Aorta (tissue), 5 donors: ENCODE results near the gene CTTNBP2. TPM values are rescaled to one million over a fixed set of nuclear protein-coding genes. Genes with fewer than 3 reads are reported as not detected.

Experiments used
- ATAC-seq: fragments of 200-7000 bp; cut with Tn5 transposase; one replicate; pipeline ENCODE4 v1.9.1; 2022; ENCODE audit warnings: moderate library complexity; ENCODE audit not compliant: low FRiP score
- DNase-seq, 2 donors: peaks; one replicate each; pipeline ENCODE4 v3.0.0-alpha.2; 2020
- H3K27ac ChIP-seq, 2 donors: one replicate each; pipeline ENCODE4 v1.5.1; 2013; ENCODE audit warnings: low read length in 2 of 2, mild to moderate bottlenecking in 2 of 2, moderate library complexity in 2 of 2, control low read depth in 1 of 2, inconsistent platforms in 1 of 2, low read depth in 1 of 2
- H3K27me3 ChIP-seq, 2 donors: one replicate each; pipeline ENCODE4 v1.6.1; 2013; ENCODE audit warnings: control low read depth in 1 of 2, low read length in 1 of 2, mild to moderate bottlenecking in 1 of 2, moderate library complexity in 1 of 2; ENCODE audit not compliant: insufficient read depth in 2 of 2, control insufficient read depth in 1 of 2
- H3K36me3 ChIP-seq, 2 donors: one replicate each; pipeline ENCODE4 v1.6.1; 2013; ENCODE audit warnings: control low read depth in 1 of 2, low read length in 1 of 2, mild to moderate bottlenecking in 1 of 2; ENCODE audit not compliant: insufficient read depth in 2 of 2, control insufficient read depth in 1 of 2
- H3K4me1 ChIP-seq, 2 donors: one replicate each; pipeline ENCODE4 v1.6.1; 2013; ENCODE audit warnings: low read length in 2 of 2, control low read depth in 1 of 2, mild to moderate bottlenecking in 1 of 2, moderate library complexity in 1 of 2; ENCODE audit not compliant: insufficient read depth in 2 of 2, control insufficient read depth in 1 of 2
- H3K4me3 ChIP-seq, 2 donors: one replicate each; pipeline ENCODE4 v1.5.1; 2013; ENCODE audit warnings: low read length in 2 of 2, control low read depth in 1 of 2, mild to moderate bottlenecking in 1 of 2
- H3K9me3 ChIP-seq: one replicate; pipeline ENCODE4 v1.6.1; 2013; ENCODE audit warnings: mild to moderate bottlenecking, low read length; ENCODE audit not compliant: control insufficient read depth
- WGBS, 2 donors: extraction: QIAGEN DNeasy Blood & Tissue Kit; methylation state at CpG; one replicate each; pipeline ENCODE4 v1.1.7; 2013; 5-methylcytosine and 5-hydroxymethylcytosine counted together
- intact Hi-C, 2 donors: fragments of 100-400 bp; cut with DNase I; formaldehyde crosslinking; loops; one replicate each; pipeline versions ENCODE4 v1.14.2 to v1.15.0; 2022
- polyA plus RNA-seq, 2 donors: library from polyadenylated mRNA; stranded (reverse); fragments of 200-250 nt; gene quantifications; one replicate each; pipeline ENCODE4 v1.2.3, GENCODE V29; 2013
- total RNA-seq, 2 donors: library from RNA; stranded (reverse); fragmentation: NEBNext Ultra II Directional; extraction: Animal tissue kit (Norgen Biotek cat#: 25700); gene quantifications; one replicate each; pipeline ENCODE4 v1.2.1, GENCODE V29; 2021
- donor health status: healthy with polysubstance abuse.
- donor health status: Bipolar disorder and iron deficiency.
- donor health status: DM: no; HTN: no; CAD: no.
- donor health status: DM: no; HTN: no; CAD: no.
- donor health status: DM: yes; HTN: yes; CAD: no.

The CTTNBP2 gene
- total and polyA plus RNA-seq, 4 donors: 1.2 to 29.6 (median 8.6) TPM

- H3K27ac ChIP-seq: no peak overlapping the region
- no peak overlapping the region for H3K4me3 ChIP-seq
- WGBS, 2 donors: 92 to 95% methylated on average over 1 of the region's 1 CpG
- H3K9me3 ChIP-seq: no peaks in the 10 kb centered on the region
- ATAC-seq: no peak
- H3K27me3 ChIP-seq: no peaks in the 10 kb centered on the region
- H3K36me3 ChIP-seq: no peaks in the 10 kb centered on the region
- DNase-seq: no peak
- intact Hi-C loops: no loop called here
- H3K4me1 ChIP-seq: no peaks in the 10 kb centered on the region
These were observed 35.4 kb downstream of the CTTNBP2 start for GRCh38 chr7:117837841-117838240.

- no peaks in the 10 kb centered on the region for H3K27me3 ChIP-seq
- peaks cover 0 to 2% of the 10 kb centered on the region in 2 donors for H3K4me1 ChIP-seq
- DNase-seq: no peak
- H3K27ac ChIP-seq: no peak overlapping the region
- 69 to 72% methylated on average over 4 of the region's 4 CpGs for WGBS, 2 donors
- no peaks in the 10 kb centered on the region for H3K36me3 ChIP-seq
- no peaks in the 10 kb centered on the region for H3K9me3 ChIP-seq
- ATAC-seq: no peak
- no peak overlapping the region for H3K4me3 ChIP-seq
- intact Hi-C loops: no loop called here
These were observed 38.1 kb downstream of the CTTNBP2 start for GRCh38 chr7:117835016-117835664.

- Histone ChIP-seq H3K27ac (no peak overlapping the region), H3K4me3 (peak overlapping the region in 1 of 2 donors; percentile 26), H3K36me3 (no peaks in the 10 kb centered on the region), H3K9me3 (no peaks in the 10 kb centered on the region), H3K4me1 (peaks cover 6 to 7% of the 10 kb centered on the region in 2 donors), H3K27me3 (no peaks in the 10 kb centered on the region)
- 29 to 38% methylated on average over 5 of the region's 5 CpGs for WGBS, 2 donors
- ATAC-seq: no peak
- intact Hi-C loops: no loop called here
- DNase-seq: peak in 1 of 2 donors; percentile 61
These were observed 42.8 kb downstream of the CTTNBP2 start for GRCh38 chr7:117830422-117830954.

- H3K27ac ChIP-seq: no peak overlapping the region
- WGBS, 2 donors: 60 to 67% methylated on average over 1 of the region's 1 CpG
- H3K4me3 ChIP-seq: no peak overlapping the region
- ATAC-seq: no peak
- DNase-seq: no peak
- no peaks in the 10 kb centered on the region for H3K27me3 ChIP-seq
- H3K9me3 ChIP-seq: no peaks in the 10 kb centered on the region
- no peaks in the 10 kb centered on the region for H3K36me3 ChIP-seq
- H3K4me1 ChIP-seq: peaks cover 6 to 7% of the 10 kb centered on the region in 2 donors
- intact Hi-C loops: no loop called here
These were observed 43.7 kb downstream of the CTTNBP2 start for GRCh38 chr7:117829450-117830117.

GRCh38 chr7:117828825-117829224, 44.4 kb downstream of the CTTNBP2 start:
- DNase-seq: no peak
- Histone ChIP-seq H3K36me3 (no peaks in the 10 kb centered on the region), H3K27me3 (no peaks in the 10 kb centered on the region), H3K4me1 (peaks cover 6 to 7% of the 10 kb centered on the region in 2 donors), H3K9me3 (no peaks in the 10 kb centered on the region), H3K4me3 (no peak overlapping the region), H3K27ac (no peak overlapping the region)
- no peak for ATAC-seq
- WGBS, 2 donors: 83 to 91% methylated on average over 2 of the region's 2 CpGs
- intact Hi-C loops: no loop called here

GRCh38 chr7:117827862-117828261, 45.4 kb downstream of the CTTNBP2 start:
- Histone ChIP-seq H3K9me3 (no peaks in the 10 kb centered on the region), H3K27me3 (no peaks in the 10 kb centered on the region), H3K27ac (no peak overlapping the region), H3K4me3 (no peak overlapping the region), H3K36me3 (no peaks in the 10 kb centered on the region), H3K4me1 (peaks cover 6 to 7% of the 10 kb centered on the region in 2 donors)
- WGBS, 2 donors: 32 to 41% methylated on average over 2 of the region's 2 CpGs
- ATAC-seq (no peak), DNase-seq (no peak)
- intact Hi-C loops: no loop called here

- 79 to 82% methylated on average over 2 of the region's 2 CpGs for WGBS, 2 donors
- Histone ChIP-seq H3K27ac (no peak overlapping the region), H3K4me3 (no peak overlapping the region), H3K27me3 (no peaks in the 10 kb centered on the region), H3K9me3 (no peaks in the 10 kb centered on the region), H3K4me1 (peaks cover 5 to 6% of the 10 kb centered on the region in 2 donors), H3K36me3 (no peaks in the 10 kb centered on the region)
- ATAC-seq (no peak), DNase-seq (no peak)
- intact Hi-C loops: no loop called here
These were observed 48.1 kb downstream of the CTTNBP2 start for GRCh38 chr7:117825132-117825531.

- intact Hi-C loops: no loop called here
- DNase-seq (no peak), ATAC-seq (no peak)
- H3K4me1 ChIP-seq: peaks cover 4 to 5% of the 10 kb centered on the region in 2 donors
- 89 to 92% methylated on average over 2 of the region's 2 CpGs for WGBS, 2 donors
- no peaks in the 10 kb centered on the region for H3K27me3 ChIP-seq
- no peaks in the 10 kb centered on the region for H3K36me3 ChIP-seq
- H3K27ac ChIP-seq: no peak overlapping the region
- H3K4me3 ChIP-seq: no peak overlapping the region
- H3K9me3 ChIP-seq: no peaks in the 10 kb centered on the region
These were observed 48.6 kb downstream of the CTTNBP2 start for GRCh38 chr7:117824592-117824991.

- ATAC-seq: no peak
- intact Hi-C loops: no loop called here
- no peak overlapping the region for H3K4me3 ChIP-seq
- H3K27ac ChIP-seq: no peak overlapping the region
- H3K4me1 ChIP-seq: no peaks in the 10 kb centered on the region
- no peak for DNase-seq
- H3K27me3 ChIP-seq: no peaks in the 10 kb centered on the region
- no peaks in the 10 kb centered on the region for H3K9me3 ChIP-seq
- H3K36me3 ChIP-seq: no peaks in the 10 kb centered on the region
- 74 to 83% methylated on average over 2 of the region's 2 CpGs for WGBS, 2 donors
These were observed 53.7 kb downstream of the CTTNBP2 start for GRCh38 chr7:117819558-117819957.
